Muscle of back (tissue), 13 donors: ENCODE results near the gene ZNF44. TPM values are rescaled to one million over a fixed set of nuclear protein-coding genes. Genes with fewer than 3 reads are reported as not detected.
"Not testable (repeated sequence)": the region's sequence is repeated elsewhere in the genome, so short reads cannot be mapped to it uniquely, and the experiment has no call there.

Experiments used
- DNase-seq, 3 donors: peaks; one replicate each; pipeline versions ENCODE4 v3.0.0 to v3.0.0-alpha.2; 2013
- long read RNA-seq, 9 donors: transcript quantifications; one replicate each; lab custom pipeline, GENCODE V29; 2026
- polyA plus RNA-seq, 10 donors: library from polyadenylated mRNA; unstranded; fragments of 120-200 nt; gene quantifications; one replicate each; pipeline ENCODE4 v1.2.1, GENCODE V29; 2013; ENCODE audit not compliant: insufficient read length in 10 of 10

Gene ZNF44
- polyA plus RNA-seq = 10 to 100 TPM in 4 of 10 donors, 1 to 10 TPM in 6; 6.0 to 13.0 (median 8.4) TPM
- long read RNA-seq, donor 1, partial matches to known transcripts = 0 of 1 reads
- long read RNA-seq, donor 1, other reads (novel, unspliced or antisense) = 0 of 1 reads
- long read RNA-seq, donor 2 = 0 reads
- long read RNA-seq, donor 3 = 0 reads
- long read RNA-seq, donor 4, partial matches to known transcripts = 0 of 1 reads
- long read RNA-seq, donor 4, other reads (novel, unspliced or antisense) = 0 of 1 reads
- long read RNA-seq, donor 5 = 0 reads
- long read RNA-seq, donor 6, partial matches to known transcripts = 0 of 1 reads
- long read RNA-seq, donor 6, other reads (novel, unspliced or antisense) = 0 of 1 reads
- long read RNA-seq, donor 7 = 0 reads
- long read RNA-seq, donor 8, partial matches to known transcripts = 0 of 2 reads
- long read RNA-seq, donor 8, other reads (novel, unspliced or antisense) = 0 of 2 reads
- long read RNA-seq, donor 9 = 0 reads

- peak; percentile 97 to 99 (median 98) for DNase-seq
Observed at GRCh38 chr19:12294249-12295158, at the start of gene ZNF44. ZNF44 (minus strand) TSS chr19:12294883; CDS start chr19:12294694, 189 bp downstream.

DNA sequence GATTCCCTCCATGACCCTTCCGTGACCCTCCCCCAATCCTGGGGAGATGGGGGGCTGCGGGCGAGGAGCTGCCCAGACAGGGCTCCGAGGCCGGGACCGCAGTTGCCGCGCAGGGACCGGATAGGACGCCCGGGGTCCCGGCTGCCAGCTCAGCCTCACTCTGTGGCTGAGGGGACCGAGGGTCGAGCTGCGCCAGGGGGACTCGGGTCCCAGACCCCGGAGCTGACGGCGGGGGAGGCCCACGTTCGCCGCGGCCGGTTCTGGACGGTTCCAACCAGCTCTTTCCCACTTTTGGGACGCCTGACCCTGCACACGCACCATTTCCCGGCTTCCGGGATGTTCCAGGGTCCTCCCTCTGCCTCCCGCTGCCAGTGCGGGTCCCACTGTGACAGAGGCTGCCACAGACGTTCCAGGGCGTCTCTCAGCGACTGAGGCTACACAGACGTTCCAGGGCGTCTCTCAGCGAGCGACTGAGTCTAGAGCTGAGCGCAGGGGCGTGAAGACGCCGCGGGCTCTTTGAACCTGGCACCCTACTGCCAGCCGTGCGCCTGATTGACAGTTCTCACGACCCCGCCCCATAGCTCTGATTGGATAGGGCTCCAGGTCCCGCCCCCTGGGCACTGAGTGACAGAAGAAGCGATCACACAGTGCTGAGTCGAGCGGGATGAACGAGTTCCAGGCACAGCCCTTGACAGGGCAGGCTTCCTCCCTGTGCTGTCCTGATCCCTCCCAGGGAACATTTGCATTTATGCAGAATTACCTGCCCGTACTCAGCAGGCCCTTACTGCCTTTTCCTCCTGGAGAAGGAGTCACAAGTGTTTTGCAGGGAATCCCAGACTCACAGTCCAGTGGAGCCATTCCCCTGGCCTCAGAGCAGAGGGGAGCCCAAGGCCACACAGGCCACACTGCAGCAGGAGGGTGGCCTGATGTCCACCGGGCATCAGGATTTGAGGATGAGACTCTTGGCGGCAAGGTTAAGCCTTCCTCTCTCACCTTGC is 38.8 kb upstream of the ZNF44 start, which contains the start of gene ZNF563:
TSS of gene ZNF563 (minus strand) at position 472 of the 998 bp plus-strand sequence. CDS start at position 321, 151 bp downstream.
- DNase-seq = peak; percentile 96 to 98 (median 96)

GRCh38 chr19:12331211-12331941 is 36.7 kb upstream of the ZNF44 start:
- DNase-seq = no peak

GRCh38 chr19:12330340-12330739 is 35.7 kb upstream of the ZNF44 start:
- no peak for DNase-seq

DNA sequence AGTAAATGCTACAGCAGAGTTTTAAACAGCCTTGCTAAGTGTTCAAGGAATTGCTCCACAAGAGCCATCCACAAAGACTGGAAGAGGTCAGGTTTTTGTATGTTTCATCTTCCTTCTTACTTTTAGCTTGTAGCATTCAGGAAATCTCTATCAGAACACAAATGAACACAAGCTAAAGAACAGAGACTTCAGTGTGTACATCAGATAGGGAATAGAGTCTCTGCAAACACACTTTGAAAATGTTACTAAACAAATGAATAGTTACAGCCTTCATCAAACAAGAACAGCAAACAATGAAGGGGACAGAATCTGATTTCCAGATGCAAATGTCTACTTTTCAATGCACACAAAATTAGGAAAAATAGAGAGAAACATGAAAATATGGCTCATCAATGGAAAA is 31.0 kb upstream of the ZNF44 start:
- DNase-seq = no peak

GRCh38 chr19:12318782-12319413 is 24.2 kb upstream of the ZNF44 start:
- DNase-seq = no peak

GRCh38 chr19:12314553-12314952 is 19.9 kb upstream of the ZNF44 start:
- DNase-seq = no peak

DNA sequence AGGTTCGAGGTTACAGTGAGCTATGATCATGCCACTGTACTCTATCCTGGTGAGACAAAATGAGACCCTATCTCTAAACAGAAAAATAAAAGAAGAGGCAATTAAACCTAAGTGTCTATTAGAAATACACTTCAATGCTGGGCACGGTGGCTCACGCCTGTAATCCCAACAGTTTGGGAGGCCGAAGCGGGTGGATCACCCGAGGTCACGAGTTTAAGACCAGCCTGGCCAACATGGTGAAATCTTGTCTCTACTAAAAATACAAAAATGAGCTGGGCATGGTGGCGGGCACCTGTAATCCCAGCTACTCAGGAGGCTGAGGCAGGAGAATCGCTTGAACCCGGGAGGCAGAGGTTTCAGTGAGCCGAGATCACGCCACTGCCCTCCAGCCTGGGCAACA is 14.2 kb upstream of the ZNF44 start:
- not testable (repeated sequence) for DNase-seq

- DNase-seq = no peak
Observed at GRCh38 chr19:12295191-12295590, 508 bp upstream of the ZNF44 start.

DNA sequence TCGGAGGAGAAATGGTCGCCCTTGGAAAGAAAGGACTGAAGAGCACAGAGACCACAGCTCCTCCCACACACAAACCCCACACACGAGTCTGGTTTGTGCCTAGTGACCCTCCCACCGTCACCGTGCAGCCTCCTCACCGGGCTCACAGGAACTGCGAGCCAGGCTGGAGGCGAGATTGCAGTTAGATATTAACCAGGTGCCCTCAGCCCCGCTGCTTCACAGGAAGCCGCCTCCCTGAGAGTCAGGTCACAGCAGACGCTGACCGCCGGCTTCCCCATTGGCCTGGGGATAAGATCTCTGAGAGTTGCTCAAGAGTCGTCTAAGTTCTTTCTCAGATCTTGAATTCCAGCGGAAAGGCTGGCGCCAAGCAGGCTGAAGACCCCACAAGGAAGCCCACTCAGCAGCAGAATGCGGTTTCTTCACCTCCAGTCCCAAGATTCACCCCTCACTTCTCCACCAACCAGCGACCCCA is 870 bp downstream of the ZNF44 start:
- peak; percentile 39 to 83 (median 45) for DNase-seq

- DNase-seq = no peak
Observed at GRCh38 chr19:12289790-12290065, 5.0 kb downstream of the ZNF44 start.

- DNase-seq = no peak
Observed at GRCh38 chr19:12287958-12288500, 6.7 kb downstream of the ZNF44 start.

DNA sequence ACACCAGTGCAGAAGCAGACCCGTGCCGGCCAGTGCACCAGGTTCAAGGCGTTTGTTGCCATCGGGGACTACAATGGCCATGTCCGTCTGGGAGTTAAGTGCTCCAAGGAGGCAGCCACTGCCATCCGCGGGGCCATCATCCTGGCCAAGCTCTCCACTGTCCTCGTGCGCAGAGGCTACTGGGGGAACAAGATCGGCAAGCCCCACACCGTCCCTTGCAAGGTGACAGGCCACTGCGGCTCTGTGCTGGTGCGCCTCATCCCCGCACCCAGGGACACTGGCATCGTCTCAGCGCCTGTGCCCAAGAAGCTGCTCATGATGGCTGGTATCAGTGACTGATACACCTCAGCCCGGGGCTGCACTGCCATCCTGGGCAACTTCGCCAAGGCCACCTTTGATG is 10.1 kb downstream of the ZNF44 start:
- DNase-seq = no peak

GRCh38 chr19:12284226-12284625 is 10.5 kb downstream of the ZNF44 start:
- DNase-seq = no peak

GRCh38 chr19:12278713-12279112 is 16.0 kb downstream of the ZNF44 start:
- no peak for DNase-seq

DNA sequence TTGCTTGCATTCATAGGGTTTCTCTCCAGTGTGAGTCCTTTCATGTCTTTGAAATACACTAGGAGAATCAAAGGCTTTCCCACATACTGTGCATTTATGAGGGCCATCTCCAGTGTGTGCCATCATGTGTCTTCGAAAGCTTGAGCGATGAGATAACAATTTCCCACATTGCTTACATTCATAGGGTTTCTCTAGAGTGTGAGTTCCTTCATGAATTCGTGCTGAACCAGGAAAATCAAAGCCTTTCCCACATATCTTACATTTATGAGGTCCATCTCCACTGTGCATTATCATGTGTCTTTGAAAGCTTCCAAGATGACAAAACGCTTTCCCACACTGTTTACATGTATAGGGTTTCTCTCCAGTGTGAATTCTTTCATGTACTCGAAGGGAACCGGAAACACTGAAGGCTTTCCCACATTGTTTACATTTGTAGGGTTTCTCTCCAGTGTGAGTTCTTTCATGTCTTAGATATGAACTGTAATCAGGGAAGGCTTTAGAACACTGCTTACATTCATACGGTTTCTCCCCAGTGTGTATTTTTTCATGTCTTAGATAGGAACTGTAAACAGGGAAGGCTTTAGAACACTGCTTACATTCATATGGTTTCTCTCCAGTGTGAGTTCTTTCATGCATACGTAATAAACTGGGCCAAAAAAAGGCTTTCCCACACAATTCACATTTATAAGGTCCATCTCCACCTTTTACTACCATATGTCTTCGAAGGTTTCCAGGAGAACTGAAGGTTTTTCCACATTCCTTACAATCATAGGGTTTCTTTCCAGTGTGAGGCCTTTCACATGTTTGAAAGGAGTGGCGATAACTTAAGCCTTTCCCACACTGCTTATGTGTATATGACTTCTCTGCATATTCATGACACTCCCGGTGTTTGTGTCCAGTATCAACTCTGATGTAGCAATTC is 21.4 kb downstream of the ZNF44 start:
- DNase-seq = no peak

- no peak for DNase-seq
Observed at GRCh38 chr19:12272386-12272785, 22.3 kb downstream of the ZNF44 start.

DNA sequence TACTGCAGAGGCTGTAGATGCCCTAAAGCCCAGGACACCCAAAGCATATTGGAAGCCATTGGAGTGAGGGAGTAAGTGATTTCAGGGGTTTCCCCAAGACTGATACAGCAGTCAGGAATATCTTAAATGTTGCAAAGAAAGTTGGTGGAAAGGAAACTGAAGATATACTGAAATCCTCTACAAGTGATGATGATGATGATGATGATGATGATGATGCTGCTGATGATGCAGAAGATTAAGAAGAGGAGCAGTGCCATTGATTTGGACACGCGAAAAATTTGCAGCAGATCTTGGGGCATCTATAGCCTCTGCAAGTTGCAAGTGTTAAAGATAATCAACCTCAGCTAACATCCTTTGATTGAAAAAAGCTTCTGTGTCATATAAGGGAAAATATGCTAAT is 23.8 kb downstream of the ZNF44 start:
- DNase-seq = no peak
